A549 (cell line): ENCODE results near the gene NCAPD2.

ENCODE experiments used
- JUNB ChIP-seq: fragments of >200 bp; sonication (Bioruptor Twin); formaldehyde crosslinking; IDR thresholded peaks from 2 replicates; pipeline ENCODE4 v1.6.1; 2016
- USF2 ChIP-seq: fragments of 450-650 bp; IDR thresholded peaks from 2 replicates; pipeline ENCODE4 v1.6.1; 2014; ENCODE audit warnings: antibody characterized with exemption

- TF ChIP-seq JUNB: no peak
- TF ChIP-seq USF2: no peak
These were observed 42.3 kb downstream of the NCAPD2 start for GRCh38 chr12:6535960-6536847.
